Cardiac fibroblast (primary cell): ENCODE results near the gene UQCRC1.
A peak's percentile ranks its signal among the peaks of the same experiment; 100 is the strongest.

Experiments
- DNase-seq, 2 donors: peaks; one replicate each; pipeline versions ENCODE4 v3.0.0 to v3.0.0-alpha.2; 2010; ENCODE audit warnings: low read depth in 2 of 2
- H3K4me3 ChIP-seq, 2 donors: replicated peaks in 1 of 2; 1 replicate in 1 of 2; 2 replicates in 1 of 2; pipeline ENCODE4 v1.5.1; 2011; ENCODE audit warnings: low read depth in 2 of 2, low read length in 2 of 2, mild to moderate bottlenecking in 2 of 2, moderate library complexity in 1 of 2
- TF ChIP-seq, protein P1 (sequence below): IDR thresholded peaks from one replicate; pipeline ENCODE4 v1.5.1; 2011; ENCODE audit warnings: low read depth, mild to moderate bottlenecking, low read length, inconsistent platforms

UQCRC1 gene

DNA sequence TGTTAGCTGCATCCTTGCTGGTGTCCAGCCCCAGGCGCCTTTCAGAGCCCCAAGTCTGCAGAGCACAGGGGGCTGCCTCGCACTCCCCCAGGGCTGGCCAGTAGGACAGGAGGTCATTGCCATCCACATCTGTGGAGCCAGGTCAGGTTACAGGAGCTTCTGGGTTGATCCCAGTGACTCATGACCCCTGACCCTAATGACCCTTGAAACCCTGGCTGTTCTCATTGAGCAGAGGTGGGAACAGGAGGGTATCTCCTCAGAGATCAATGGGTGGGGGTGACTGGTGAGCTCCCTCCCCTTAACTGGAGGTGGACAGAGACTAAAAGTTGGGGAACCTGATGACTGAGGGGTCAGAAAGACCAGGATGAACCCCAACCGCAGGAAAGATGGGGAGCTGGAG is 31.9 kb upstream of the UQCRC1 start:
- DNase-seq: no peak
- TF ChIP-seq, protein P1, sequence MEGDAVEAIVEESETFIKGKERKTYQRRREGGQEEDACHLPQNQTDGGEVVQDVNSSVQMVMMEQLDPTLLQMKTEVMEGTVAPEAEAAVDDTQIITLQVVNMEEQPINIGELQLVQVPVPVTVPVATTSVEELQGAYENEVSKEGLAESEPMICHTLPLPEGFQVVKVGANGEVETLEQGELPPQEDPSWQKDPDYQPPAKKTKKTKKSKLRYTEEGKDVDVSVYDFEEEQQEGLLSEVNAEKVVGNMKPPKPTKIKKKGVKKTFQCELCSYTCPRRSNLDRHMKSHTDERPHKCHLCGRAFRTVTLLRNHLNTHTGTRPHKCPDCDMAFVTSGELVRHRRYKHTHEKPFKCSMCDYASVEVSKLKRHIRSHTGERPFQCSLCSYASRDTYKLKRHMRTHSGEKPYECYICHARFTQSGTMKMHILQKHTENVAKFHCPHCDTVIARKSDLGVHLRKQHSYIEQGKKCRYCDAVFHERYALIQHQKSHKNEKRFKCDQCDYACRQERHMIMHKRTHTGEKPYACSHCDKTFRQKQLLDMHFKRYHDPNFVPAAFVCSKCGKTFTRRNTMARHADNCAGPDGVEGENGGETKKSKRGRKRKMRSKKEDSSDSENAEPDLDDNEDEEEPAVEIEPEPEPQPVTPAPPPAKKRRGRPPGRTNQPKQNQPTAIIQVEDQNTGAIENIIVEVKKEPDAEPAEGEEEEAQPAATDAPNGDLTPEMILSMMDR: no peak
- H3K4me3 ChIP-seq: no peak overlapping the region

DNA sequence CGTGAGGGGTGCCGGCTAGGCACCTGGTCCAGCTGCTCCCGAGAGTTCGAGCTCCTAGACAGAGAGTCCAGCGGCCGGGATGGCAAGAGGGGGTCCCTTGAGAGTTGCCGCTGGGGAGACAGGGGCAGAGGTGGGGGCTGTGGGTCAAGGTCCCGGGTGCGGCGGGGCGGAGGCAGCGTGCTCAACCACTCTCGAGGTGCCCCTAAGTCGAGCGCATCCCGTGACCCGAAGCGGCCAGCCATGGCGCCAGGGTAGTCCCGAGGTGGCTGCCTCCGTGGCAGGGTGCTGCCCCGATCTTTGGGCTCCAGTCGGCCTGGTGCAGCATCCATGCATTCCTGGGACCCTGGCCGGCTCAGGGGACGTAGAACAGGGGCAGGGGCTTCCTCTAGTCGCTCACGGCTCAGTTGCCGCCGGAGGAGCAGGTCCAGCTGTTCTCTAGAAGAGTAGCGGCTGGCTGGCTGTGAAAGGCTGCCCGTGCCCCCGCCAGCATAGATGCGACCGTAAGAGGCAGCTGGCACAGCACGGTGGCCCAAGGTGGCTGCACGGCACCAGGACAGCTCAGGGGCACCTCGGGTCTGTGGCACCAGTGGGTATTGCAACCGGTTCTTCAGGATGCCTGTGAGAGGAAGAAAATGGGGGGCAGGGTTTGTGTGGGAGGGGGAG is 30.6 kb upstream of the UQCRC1 start:
- no peak for DNase-seq
- TF ChIP-seq, protein P1: no peak
- H3K4me3 ChIP-seq: no peak overlapping the region

DNA sequence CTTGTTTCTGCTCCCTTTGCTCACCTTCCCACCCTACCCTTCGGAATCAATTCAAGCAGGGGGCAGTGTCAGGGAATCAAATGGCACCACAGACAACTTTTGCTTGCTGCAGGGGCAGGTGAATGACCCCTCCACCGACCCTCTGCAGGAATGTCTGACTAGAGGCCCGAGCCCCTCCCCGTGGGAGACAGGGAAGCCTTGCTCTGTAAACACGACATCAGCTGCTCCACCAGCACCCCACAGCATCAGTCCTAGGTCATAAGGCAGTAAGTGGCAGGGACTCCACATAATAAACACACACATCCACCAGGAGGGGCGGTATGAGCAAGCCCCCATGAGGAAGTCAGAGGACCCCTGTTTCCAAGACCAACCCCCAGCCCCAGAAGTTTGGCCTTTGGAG is 27.9 kb upstream of the UQCRC1 start:
- no peak for DNase-seq
- TF ChIP-seq, protein P1: no peak

DNA sequence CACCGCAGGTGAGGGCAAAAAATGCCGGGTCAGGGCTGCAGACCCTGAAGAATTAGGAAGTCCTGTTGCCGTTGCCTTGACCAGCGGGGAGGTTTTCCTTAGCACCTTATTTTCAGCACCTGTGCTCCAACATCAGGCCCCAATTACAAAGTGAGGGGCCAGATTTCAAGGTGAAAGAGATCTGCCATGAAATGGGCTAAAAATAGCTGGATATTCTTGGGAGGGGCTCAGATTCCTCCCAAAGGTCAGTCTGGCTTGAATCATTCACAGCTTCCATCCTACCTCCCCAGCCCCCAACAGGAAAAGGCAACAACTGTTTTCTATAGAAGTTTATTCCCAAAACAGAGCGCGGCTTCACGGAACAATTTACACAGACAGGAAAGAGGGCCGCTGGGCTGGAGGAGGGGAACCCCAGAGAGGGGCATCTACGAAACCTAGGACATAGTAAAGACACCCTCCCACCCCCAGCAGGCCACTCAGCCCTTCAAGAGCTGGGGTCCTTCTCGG is 26.8 kb upstream of the UQCRC1 start:
- TF ChIP-seq, protein P1: no peak
- peak; percentile 5 to 6 for DNase-seq
- peak overlapping the region; percentile 97 to 99 for H3K4me3 ChIP-seq

More for the DNA sequence above, 27.9 kb upstream of the UQCRC1 start:
- no peak overlapping the region for H3K4me3 ChIP-seq

DNA sequence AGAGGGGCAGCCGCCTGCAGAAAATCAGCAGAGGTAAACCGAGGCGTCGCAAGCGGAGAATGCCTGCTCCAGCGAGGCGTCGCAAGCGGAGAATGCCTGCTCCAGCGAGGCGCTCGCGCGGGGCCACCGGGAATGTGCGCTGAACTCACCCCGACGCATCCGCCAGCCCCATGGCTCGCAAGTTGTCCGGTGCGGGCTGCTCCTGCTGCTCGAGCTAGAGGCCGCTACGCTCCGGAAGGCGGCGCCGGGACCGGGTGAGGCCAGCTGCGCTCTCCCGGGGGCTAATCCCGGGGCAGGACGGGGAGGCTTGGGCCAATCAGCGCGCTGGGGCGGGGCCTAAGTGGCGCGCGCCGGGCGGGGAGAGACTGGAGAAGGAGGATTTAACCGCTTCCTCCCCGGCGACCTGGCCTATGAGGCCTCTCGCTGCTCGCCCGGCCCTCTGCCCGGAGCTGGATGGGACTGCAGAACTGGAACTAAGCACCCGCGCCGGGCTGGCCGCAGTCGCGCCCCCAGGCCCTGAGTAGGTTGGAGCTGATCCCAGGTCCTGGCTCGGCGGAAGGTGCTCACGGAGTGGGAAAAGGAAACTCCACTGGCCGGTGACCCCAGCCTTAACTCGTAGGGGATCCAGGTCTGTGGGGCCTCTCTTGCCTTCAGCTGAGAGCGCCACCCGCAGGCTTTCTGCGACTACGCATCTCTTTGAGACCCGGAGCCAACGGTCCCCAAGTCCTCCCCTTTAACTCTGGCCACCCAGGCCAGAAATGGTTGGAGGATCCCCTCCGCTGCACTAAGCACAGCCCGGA is 26.0 kb upstream of the UQCRC1 start, which contains the start of gene SLC26A6:
Gene SLC26A6 (minus strand): TSS at position 240 of the 800 bp plus-strand sequence. CDS start 68 bp downstream, at position 172.
- H3K4me3 ChIP-seq: peak within 1 kb of the TSS; percentile 97 to 99
- DNase-seq: peak; percentile 97
- TF ChIP-seq, protein P1: peak; percentile 76

DNA sequence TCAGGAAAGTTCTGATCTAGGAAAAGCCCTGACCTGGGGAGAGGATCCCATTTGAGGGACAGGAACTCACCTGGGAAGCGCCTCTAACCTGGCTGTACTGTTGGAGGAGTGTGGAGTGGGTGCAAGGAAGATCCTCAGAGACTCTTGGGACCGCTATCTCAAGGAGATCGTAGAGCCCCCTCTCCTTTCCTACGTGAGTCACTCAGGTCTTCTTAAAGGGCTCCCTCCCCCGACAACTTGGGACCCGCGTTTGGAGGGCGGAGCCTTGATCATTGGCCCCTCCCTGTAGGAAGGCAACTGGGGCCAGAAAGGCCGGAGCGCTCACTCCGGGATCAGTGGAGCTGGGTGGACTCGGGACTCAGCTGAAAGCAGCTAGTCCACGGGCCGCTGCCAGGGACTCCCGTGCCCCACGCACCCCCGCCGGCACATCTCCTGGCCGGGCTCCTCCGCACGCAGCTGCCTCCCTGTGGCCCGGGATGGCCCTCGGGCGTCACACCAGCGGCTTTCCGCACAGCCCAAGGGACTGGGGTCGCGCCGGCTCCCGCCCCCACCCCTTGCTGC is 25.3 kb upstream of the UQCRC1 start:
- H3K4me3 ChIP-seq: peak overlapping the region; percentile 97 to 99
- TF ChIP-seq, protein P1: no peak
- DNase-seq: peak; percentile 64 to 65
